Ecto neural progenitor cell (in vitro differentiated cells): ENCODE measurements around the gene VDR.

Source experiments
- DNase-seq: peaks from one replicate; pipeline ENCODE4 v3.0.0-alpha.2; 2018; ENCODE audit warnings: low spot score

The VDR gene

DNA sequence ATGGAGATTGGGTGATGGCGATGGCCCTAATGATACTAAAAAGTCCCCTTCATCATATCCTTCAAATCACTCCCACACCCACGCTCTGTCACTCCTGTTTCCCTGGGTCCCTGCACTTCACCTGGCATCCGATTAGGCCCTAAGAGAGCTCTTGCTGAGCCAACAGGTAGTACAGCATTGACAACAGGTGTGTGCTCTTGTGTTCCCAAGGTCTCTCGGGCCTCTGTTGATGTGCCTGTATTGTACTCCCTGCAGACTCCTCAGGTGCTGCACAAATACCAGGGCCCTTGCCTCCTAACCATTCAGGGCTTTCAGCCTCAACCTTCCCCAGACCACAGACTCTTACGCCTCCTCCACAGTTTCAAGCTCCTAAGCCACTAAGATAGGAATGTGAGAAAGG lies 25.8 kb upstream of the VDR start:
- DNase-seq = peak; percentile 30

DNA sequence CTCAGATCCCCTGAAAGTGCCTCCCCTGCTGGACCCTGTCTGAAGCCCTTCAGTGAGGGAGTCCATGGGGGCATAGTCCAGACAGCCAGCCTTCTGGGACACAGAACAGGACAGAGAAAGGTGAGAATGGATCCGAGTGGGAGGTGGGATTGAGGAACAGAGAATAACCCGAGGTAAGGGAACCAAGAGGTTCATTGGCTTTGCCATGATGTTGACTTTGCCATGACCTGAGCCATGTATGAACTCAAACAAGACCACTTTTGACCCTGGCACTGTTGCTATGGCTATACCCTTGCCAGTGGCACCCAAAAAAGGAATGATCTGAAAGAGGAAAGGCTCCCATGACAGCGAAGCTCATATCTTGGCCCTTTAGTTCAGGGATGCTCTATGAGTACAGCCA lies 22.6 kb upstream of the VDR start:
- DNase-seq = no peak

DNA sequence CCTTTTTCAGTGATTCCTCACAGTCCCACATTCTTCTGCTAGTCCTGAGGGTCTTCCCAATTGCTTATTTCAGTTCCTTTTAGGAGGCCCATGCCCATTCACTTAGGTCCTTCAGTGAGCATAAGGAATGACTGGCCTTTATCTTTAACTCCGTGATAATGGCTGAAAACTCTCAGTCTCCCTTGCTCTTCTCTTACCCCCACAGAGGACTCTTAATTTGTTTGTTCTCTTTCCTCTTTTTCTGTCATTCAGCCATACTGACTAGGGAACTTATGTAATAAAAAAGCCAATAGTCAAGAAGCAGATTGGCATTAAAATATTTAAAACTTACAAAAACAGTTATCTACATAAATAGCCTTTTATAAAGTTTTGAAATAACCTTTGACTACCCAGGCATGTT lies 17.1 kb upstream of the VDR start:
- DNase-seq = no peak

DNA sequence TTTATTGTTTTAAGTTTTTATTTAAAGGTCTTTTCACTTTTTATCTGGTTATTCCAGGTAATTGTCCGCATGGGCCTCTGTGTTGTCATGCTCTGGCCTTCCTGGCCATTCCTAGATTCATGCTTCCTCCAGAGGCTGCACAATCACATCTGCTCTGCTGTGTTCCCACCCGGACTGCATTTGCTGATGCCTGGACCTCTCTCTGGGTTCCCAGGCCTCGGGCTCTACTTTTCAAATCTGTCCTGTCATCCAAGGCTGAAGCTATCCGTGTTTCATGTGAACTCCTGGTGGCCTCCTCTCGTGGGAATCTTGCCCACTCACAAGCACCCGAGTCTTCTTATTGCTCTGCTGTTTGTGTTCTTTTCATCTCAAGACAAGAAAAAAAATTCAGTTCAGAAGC lies 16.1 kb upstream of the VDR start:
- no peak for DNase-seq

GRCh38 chr12:47913081-47913480 lies 8.3 kb upstream of the VDR start:
- no peak for DNase-seq

DNA sequence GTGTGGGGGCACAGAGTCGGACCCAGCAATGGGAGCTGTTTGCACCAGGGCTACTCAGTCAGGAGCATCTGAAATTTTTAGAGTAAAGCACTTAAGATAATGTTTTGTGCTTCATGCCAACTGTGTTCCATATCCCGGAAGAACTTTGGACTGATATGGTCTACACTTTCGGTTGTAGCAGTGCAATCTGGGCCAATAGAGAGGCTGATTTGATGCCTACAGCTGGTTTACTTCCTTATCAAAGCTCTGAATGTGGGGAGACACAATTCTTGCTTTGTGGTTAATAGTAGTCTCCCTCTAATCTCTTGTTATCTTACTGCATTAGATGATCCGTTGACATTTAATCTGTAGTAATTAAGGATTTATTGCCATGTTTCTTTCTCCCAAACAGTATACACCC lies 7.8 kb upstream of the VDR start:
- no peak for DNase-seq

DNA sequence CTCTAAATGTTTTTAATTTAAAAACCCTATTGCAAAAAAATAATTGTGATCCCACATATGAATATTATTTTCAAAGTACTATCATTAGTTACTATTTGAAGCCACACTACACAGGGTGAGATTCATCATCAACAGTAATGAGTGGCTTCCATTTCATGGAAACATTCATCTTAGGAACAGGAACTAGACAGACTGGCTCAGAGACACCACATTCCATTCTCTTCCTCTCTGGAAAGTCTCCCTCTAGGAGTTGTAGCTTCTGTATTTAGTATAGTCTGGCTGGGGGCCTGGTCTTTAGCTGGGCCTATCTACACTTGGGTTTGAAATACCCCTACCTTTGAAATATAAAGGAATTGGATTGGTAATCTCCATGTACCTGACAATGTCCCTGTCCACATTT lies 6.2 kb upstream of the VDR start:
- DNase-seq = no peak

DNA sequence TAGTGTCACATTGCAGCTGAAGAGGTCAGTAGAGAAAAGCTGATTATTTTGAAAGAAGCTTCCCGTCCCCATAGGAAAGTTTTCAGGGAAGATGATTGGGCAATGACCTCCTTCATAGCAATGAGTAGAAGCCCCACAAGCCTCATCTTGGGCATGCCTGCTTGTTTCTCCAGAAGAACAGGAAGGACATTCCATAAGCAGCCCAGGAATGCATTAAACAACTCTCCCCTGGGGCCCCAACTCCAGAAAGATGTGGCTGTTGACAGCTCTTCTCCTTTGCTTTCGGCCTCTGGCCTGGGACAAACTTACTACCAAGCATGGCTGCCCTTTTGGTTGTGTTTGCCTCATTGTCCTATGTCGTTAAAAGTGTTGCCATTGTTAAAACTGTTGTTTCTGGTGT lies 5.7 kb upstream of the VDR start:
- no peak for DNase-seq

GRCh38 chr12:47909839-47910465 lies 5.2 kb upstream of the VDR start:
- DNase-seq = no peak

- no peak for DNase-seq
Observed at GRCh38 chr12:47908738-47909137, 3.9 kb upstream of the VDR start.

- DNase-seq = no peak
Observed at GRCh38 chr12:47907851-47908454, 3.2 kb upstream of the VDR start.

GRCh38 chr12:47903927-47904712 lies 674 bp downstream of the VDR start:
- DNase-seq = no peak

GRCh38 chr12:47903151-47903611 lies 1.6 kb downstream of the VDR start:
- DNase-seq = no peak

- DNase-seq = no peak
Observed at GRCh38 chr12:47902131-47902639, 2.6 kb downstream of the VDR start.

GRCh38 chr12:47901718-47902093 lies 3.1 kb downstream of the VDR start:
- DNase-seq = no peak

- DNase-seq = no peak
Observed at GRCh38 chr12:47901063-47901717, 3.6 kb downstream of the VDR start.

DNA sequence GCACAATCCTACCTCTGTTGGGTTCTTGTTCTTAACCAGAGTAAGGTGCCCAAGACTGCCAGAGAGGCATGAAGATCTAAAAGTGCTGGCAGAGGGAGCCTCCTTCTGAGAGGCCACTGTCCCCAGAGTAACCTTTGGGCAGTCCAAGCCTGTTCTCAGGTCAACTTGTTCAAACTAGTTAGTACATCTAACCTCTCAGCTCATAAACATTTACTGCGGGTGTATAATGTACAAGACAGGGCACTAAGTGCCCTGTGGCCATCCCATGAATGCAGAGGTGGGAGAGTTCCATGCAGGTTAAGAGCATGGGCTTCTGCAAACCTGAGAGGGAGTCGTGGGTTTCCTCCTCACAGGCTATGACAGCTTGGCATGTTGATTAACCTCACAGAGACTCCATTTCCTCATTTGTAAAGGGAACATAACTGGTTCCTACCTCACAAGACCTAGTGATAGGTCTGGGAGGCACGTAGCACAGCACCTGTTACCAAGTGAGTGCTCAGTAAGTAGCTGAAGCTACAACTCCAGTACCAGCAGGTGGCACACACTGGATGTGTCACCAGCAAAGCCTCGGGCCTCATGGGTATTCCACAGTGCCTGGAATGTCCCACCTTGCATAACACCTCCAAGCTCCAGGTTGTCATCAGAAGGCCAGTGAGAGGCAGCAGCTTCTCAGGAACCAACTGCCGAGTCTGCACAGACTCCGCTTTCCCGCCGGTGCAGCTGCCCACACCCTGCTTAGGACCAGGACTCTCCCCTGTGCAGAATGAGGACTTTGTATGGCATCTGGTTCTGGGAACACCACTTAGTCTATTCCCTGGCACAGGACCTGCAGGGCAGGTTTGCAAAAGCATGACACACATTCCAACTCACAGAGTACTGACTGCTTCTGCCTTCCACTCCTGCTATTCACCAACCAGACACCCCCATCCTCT lies 4.4 kb downstream of the VDR start:
- DNase-seq = no peak

GRCh38 chr12:47899466-47899865 lies 5.3 kb downstream of the VDR start:
- DNase-seq = no peak

DNA sequence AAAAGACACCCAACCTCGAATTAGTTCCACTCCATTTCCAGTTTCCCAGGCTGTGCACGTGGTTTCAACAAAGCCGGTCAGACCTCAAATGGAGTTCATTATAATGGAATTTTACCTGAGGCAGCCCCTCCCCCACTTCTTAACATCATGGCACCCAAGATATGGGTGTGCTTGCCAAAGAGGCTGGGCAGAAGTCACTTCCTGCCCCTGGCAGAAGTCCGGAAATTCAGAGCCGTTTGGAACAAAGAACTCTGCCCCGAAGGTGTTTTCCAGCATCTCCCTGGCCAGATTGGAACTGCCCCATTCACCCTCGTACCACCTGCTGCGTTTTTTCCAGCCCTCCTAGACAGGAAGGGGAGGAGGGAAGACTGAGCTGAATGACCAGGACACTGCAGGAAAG lies 8.2 kb downstream of the VDR start:
- DNase-seq = no peak

- DNase-seq = no peak
Observed at GRCh38 chr12:47896022-47896421, 8.8 kb downstream of the VDR start.

GRCh38 chr12:47894652-47895051 lies 10.1 kb downstream of the VDR start:
- DNase-seq = no peak

GRCh38 chr12:47894068-47894467 lies 10.7 kb downstream of the VDR start:
- DNase-seq = no peak
